Karpas-422 (cell line): ENCODE results near the gene AKAP13. TPM values are rescaled to one million over a fixed set of nuclear protein-coding genes. Genes with fewer than 3 reads are reported as not detected.
"Not testable (repeated sequence)": the region's sequence is repeated elsewhere in the genome, so short reads cannot be mapped to it uniquely, and the experiment has no call there.

Experiments
- DNase-seq: peaks from one replicate; pipeline ENCODE4 v3.0.0-alpha.2; 2015
- H2AFZ ChIP-seq: fragments of 200-600 bp; sonication (generic); 2 replicates; pipeline ENCODE4 v1.6.1; 2014; ENCODE audit warnings: antibody characterized with exemption, low read length, mixed read lengths
- H3K27ac ChIP-seq: fragments of 200-600 bp; sonication (generic); 2 replicates; pipeline ENCODE4 v1.5.1; 2014; ENCODE audit warnings: mild to moderate bottlenecking, low read length, moderate library complexity
- H3K27me3 ChIP-seq: fragments of 200-600 bp; sonication (generic); 2 replicates; pipeline ENCODE4 v1.6.1; 2014; ENCODE audit warnings: low read length, mixed read lengths
- H3K36me3 ChIP-seq: fragments of 200-600 bp; sonication (generic); 2 replicates; pipeline ENCODE4 v1.6.1; 2014; ENCODE audit warnings: low read length, mixed read lengths; ENCODE audit not compliant: insufficient read depth
- H3K4me1 ChIP-seq: fragments of 200-600 bp; sonication (generic); 2 replicates; pipeline ENCODE4 v1.6.1; 2014; ENCODE audit warnings: mild to moderate bottlenecking, low read length, mixed read lengths
- H3K4me2 ChIP-seq: fragments of 200-600 bp; sonication (generic); 2 replicates; pipeline ENCODE4 v1.6.1; 2014; ENCODE audit warnings: low read length, low read depth, mild to moderate bottlenecking; ENCODE audit not compliant: poor library complexity, severe bottlenecking
- H3K4me3 ChIP-seq: fragments of 200-600 bp; sonication (generic); 2 replicates; pipeline ENCODE4 v1.5.1; 2014; ENCODE audit warnings: mild to moderate bottlenecking, antibody characterized with exemption, low read length, mixed read lengths
- H3K79me2 ChIP-seq: fragments of 200-600 bp; sonication (generic); 2 replicates; pipeline ENCODE4 v1.6.1; 2014; ENCODE audit warnings: mild to moderate bottlenecking, low read length, mixed read lengths
- H3K9ac ChIP-seq: fragments of 200-600 bp; sonication (generic); 2 replicates; pipeline ENCODE4 v1.6.0; 2014; ENCODE audit warnings: low read length
- H3K9me2 ChIP-seq: fragments of 200-600 bp; sonication (generic), shearing (Covaris generic); replicated peaks from 2 replicates; pipeline ENCODE4 v1.6.0; 2014; ENCODE audit warnings: mild to moderate bottlenecking, low read length, moderate library complexity; ENCODE audit not compliant: insufficient read depth
- H3K9me3 ChIP-seq: fragments of 300-700, 200-600 bp; sonication (generic); 2 replicates; pipeline ENCODE4 v1.6.1; 2014; ENCODE audit warnings: low read length, mixed read lengths
- H4K20me1 ChIP-seq: fragments of 200-600 bp; sonication (generic); 2 replicates; pipeline ENCODE4 v1.6.1; 2014; ENCODE audit warnings: mild to moderate bottlenecking, antibody characterized with exemption, low read length, low read depth; ENCODE audit not compliant: insufficient read depth
- small RNA-seq: library from RNA; depleted of rRNA; stranded (forward); fragments of <200 nt; gene quantifications from one replicate; pipeline ENCODE3, GENCODE V24; 2014
- total RNA-seq: library from RNA; depleted of rRNA; stranded (reverse); fragments of >200 nt; shearing (Covaris generic); gene quantifications from 2 replicates; pipeline ENCODE4 v1.2.3, GENCODE V29; 2014; ENCODE audit warnings: low replicate concordance

The AKAP13 gene
- total RNA-seq, 1 experiment from 2014 or later: 166 TPM

- no peaks in the 10 kb centered on the region for H3K9me2 ChIP-seq
- peak overlapping the region; percentile 87 for H2AFZ ChIP-seq
- H3K4me3 ChIP-seq: peak overlapping the region; percentile 60
- H3K27ac ChIP-seq: no peak overlapping the region
- no peaks in the 10 kb centered on the region for H3K79me2 ChIP-seq
- peak overlapping the region; percentile 52 for H3K9ac ChIP-seq
- peak overlapping the region; percentile 70 for H3K4me2 ChIP-seq
- peaks cover 23% of the 10 kb centered on the region; the same call in 1 of the 2 replicates for H4K20me1 ChIP-seq
- no peak for DNase-seq
- peaks cover 14% of the 10 kb centered on the region for H3K4me1 ChIP-seq
- no peaks in the 10 kb centered on the region for H3K27me3 ChIP-seq
- H3K36me3 ChIP-seq: no peaks in the 10 kb centered on the region
- H3K9me3 ChIP-seq: no peaks in the 10 kb centered on the region
Measured at GRCh38 chr15:85795337-85796305, 415.2 kb downstream of the AKAP13 start.

- DNase-seq, H3K36me3 ChIP-seq, H3K9me2 ChIP-seq, H3K9ac ChIP-seq, H3K79me2 ChIP-seq, H3K27me3 ChIP-seq, H3K27ac ChIP-seq, H3K4me3 ChIP-seq, H3K9me3 ChIP-seq, H2AFZ ChIP-seq, H3K4me2 ChIP-seq: not testable (repeated sequence)
- peaks cover 22% of the 10 kb centered on the region; the same call in 1 of the 2 replicates for H4K20me1 ChIP-seq
- H3K4me1 ChIP-seq: peaks cover 14% of the 10 kb centered on the region
Measured at GRCh38 chr15:85796371-85796770, 416.0 kb downstream of the AKAP13 start.

Small RNA genes within 50 kb of the gene (small RNA-seq; reads per million reads assigned to genes)
- gene AC021739.1 (not detected), gene MIR1276 (0.24 reads per million), gene RNU6-1280P (not detected), gene RNU7-79P (not detected)
